Subcutaneous abdominal adipose tissue (tissue), 5 donors: ENCODE measurements around the gene MAGEA4.
A peak's percentile ranks its signal among the peaks of the same experiment; 100 is the strongest.

Source experiments
- H3K27ac ChIP-seq: one replicate; pipeline ENCODE4 v1.7.0; 2013; ENCODE audit warnings: low read depth, mild to moderate bottlenecking, inconsistent platforms, low read length, moderate library complexity
- H3K27me3 ChIP-seq, 5 donors: one replicate each; pipeline ENCODE4 v1.7.0; 2013; ENCODE audit warnings: low read length in 5 of 5, inconsistent platforms in 1 of 5; ENCODE audit not compliant: control insufficient read depth in 5 of 5, insufficient read depth in 4 of 5
- H3K36me3 ChIP-seq, 5 donors: one replicate each; pipeline ENCODE4 v1.7.0; 2013; ENCODE audit warnings: low read length in 5 of 5; ENCODE audit not compliant: control insufficient read depth in 5 of 5, insufficient read depth in 5 of 5
- H3K4me1 ChIP-seq, 5 donors: one replicate each; pipeline ENCODE4 v1.7.0; 2013; ENCODE audit warnings: low read length in 5 of 5, mild to moderate bottlenecking in 3 of 5, moderate library complexity in 1 of 5; ENCODE audit not compliant: control insufficient read depth in 5 of 5, insufficient read depth in 5 of 5
- H3K4me3 ChIP-seq, 5 donors: one replicate each; pipeline ENCODE4 v1.7.0; 2013; ENCODE audit warnings: low read length in 5 of 5, low read depth in 1 of 5
- H3K9ac ChIP-seq, 5 donors: one replicate each; pipeline ENCODE4 v1.7.0; 2013; ENCODE audit warnings: low read length in 5 of 5, mild to moderate bottlenecking in 4 of 5, moderate library complexity in 3 of 5
- H3K9me3 ChIP-seq, 5 donors: one replicate each; pipeline ENCODE4 v1.7.0; 2013; ENCODE audit warnings: low read length in 5 of 5; ENCODE audit not compliant: control insufficient read depth in 5 of 5
- donor health status: healthy.
- donor health status: healthy.
- donor health status: healthy.
- donor health status: healthy.
- donor health status: healthy.

MAGEA4 gene

GRCh38 chrX:151921866-151922265, 9.2 kb downstream of the MAGEA4 start:
- Histone ChIP-seq H3K9me3 (no peaks in the 10 kb centered on the region), H3K27me3 (peaks cover 0 to 2% (median 0%) of the 10 kb centered on the region in 5 donors)

GRCh38 chrX:151922692-151923091, 10.0 kb downstream of the MAGEA4 start:
- Histone ChIP-seq H3K27me3 (peaks cover 0 to 2% (median 0%) of the 10 kb centered on the region in 5 donors), H3K9ac (no peak overlapping the region), H3K9me3 (peaks cover 0 to under 1% (median 0%) of the 10 kb centered on the region in 5 donors), H3K4me1 (no peaks in the 10 kb centered on the region), H3K4me3 (no peak overlapping the region), H3K27ac (no peak overlapping the region), H3K36me3 (no peaks in the 10 kb centered on the region)

More at GRCh38 chrX:151921866-151922265, 9.2 kb downstream of the MAGEA4 start:
- no peaks in the 10 kb centered on the region for H3K36me3 ChIP-seq
- no peak overlapping the region for H3K27ac ChIP-seq
- no peak overlapping the region for H3K9ac ChIP-seq
- no peaks in the 10 kb centered on the region for H3K4me1 ChIP-seq
- no peak overlapping the region for H3K4me3 ChIP-seq

- no peak overlapping the region for H3K4me3 ChIP-seq
- H3K36me3 ChIP-seq: no peaks in the 10 kb centered on the region
- no peak overlapping the region for H3K27ac ChIP-seq
- H3K4me1 ChIP-seq: no peaks in the 10 kb centered on the region
- H3K9ac ChIP-seq: no peak overlapping the region
- peaks cover 0 to 2% (median 0%) of the 10 kb centered on the region in 5 donors for H3K27me3 ChIP-seq
- peaks cover 0 to 2% (median 0%) of the 10 kb centered on the region in 5 donors for H3K9me3 ChIP-seq
These were observed 11.0 kb downstream of the MAGEA4 start for GRCh38 chrX:151923648-151924047.

- no peak overlapping the region for H3K4me3 ChIP-seq
- H3K36me3 ChIP-seq: no peaks in the 10 kb centered on the region
- H3K9ac ChIP-seq: no peak overlapping the region
- peaks cover 0 to 3% (median 0%) of the 10 kb centered on the region in 5 donors for H3K9me3 ChIP-seq
- no peak overlapping the region for H3K27ac ChIP-seq
- H3K4me1 ChIP-seq: no peaks in the 10 kb centered on the region
- no peaks in the 10 kb centered on the region for H3K27me3 ChIP-seq
These were observed 16.4 kb downstream of the MAGEA4 start for GRCh38 chrX:151929126-151929525.

GRCh38 chrX:151935358-151935757, 22.7 kb downstream of the MAGEA4 start:
- H3K9ac ChIP-seq: no peak overlapping the region
- H3K27me3 ChIP-seq: no peaks in the 10 kb centered on the region
- no peaks in the 10 kb centered on the region for H3K36me3 ChIP-seq
- H3K4me3 ChIP-seq: no peak overlapping the region
- no peaks in the 10 kb centered on the region for H3K9me3 ChIP-seq
- no peaks in the 10 kb centered on the region for H3K4me1 ChIP-seq
- no peak overlapping the region for H3K27ac ChIP-seq

- no peaks in the 10 kb centered on the region for H3K9me3 ChIP-seq
- H3K4me1 ChIP-seq: no peaks in the 10 kb centered on the region
- peaks cover 0 to 2% (median 0%) of the 10 kb centered on the region in 5 donors for H3K27me3 ChIP-seq
- H3K36me3 ChIP-seq: no peaks in the 10 kb centered on the region
- H3K9ac ChIP-seq: no peak overlapping the region
- no peak overlapping the region for H3K27ac ChIP-seq
- no peak overlapping the region for H3K4me3 ChIP-seq
These were observed 25.5 kb downstream of the MAGEA4 start for GRCh38 chrX:151938172-151938571.

- H3K4me1 ChIP-seq: peaks cover 0 to 3% (median 0%) of the 10 kb centered on the region in 5 donors
- peaks cover 0 to 3% (median 0%) of the 10 kb centered on the region in 5 donors for H3K27me3 ChIP-seq
- H3K9me3 ChIP-seq: no peaks in the 10 kb centered on the region
- no peak overlapping the region for H3K27ac ChIP-seq
- no peak overlapping the region for H3K4me3 ChIP-seq
- H3K9ac ChIP-seq: no peak overlapping the region
- peaks cover 9 to 71% (median 62%) of the 10 kb centered on the region in 5 donors for H3K36me3 ChIP-seq
These were observed 42.0 kb downstream of the MAGEA4 start for GRCh38 chrX:151954730-151955129.

- H3K36me3 ChIP-seq: peaks cover 13 to 94% (median 85%) of the 10 kb centered on the region in 5 donors
These were observed 45.4 kb downstream of the MAGEA4 start for GRCh38 chrX:151958101-151958500.

GRCh38 chrX:151962034-151962433, 49.3 kb downstream of the MAGEA4 start:
- peaks cover 0 to 17% (median 6%) of the 10 kb centered on the region in 5 donors for H3K4me1 ChIP-seq
- H3K36me3 ChIP-seq: peaks cover 16 to 62% (median 52%) of the 10 kb centered on the region in 5 donors
- no peak overlapping the region for H3K9ac ChIP-seq
- no peak overlapping the region for H3K27ac ChIP-seq
- peaks cover 0 to under 1% (median 0%) of the 10 kb centered on the region in 5 donors for H3K27me3 ChIP-seq
- H3K4me3 ChIP-seq: no peak overlapping the region
- no peaks in the 10 kb centered on the region for H3K9me3 ChIP-seq

More at GRCh38 chrX:151958101-151958500, 45.4 kb downstream of the MAGEA4 start:
- Histone ChIP-seq H3K27me3 (peaks cover 0 to 3% (median 0%) of the 10 kb centered on the region in 5 donors), H3K4me3 (no peak overlapping the region), H3K9ac (no peak overlapping the region), H3K4me1 (peaks cover 0 to 3% (median 0%) of the 10 kb centered on the region in 5 donors), H3K27ac (no peak overlapping the region), H3K9me3 (no peaks in the 10 kb centered on the region)

GRCh38 chrX:151966236-151966635, 53.5 kb downstream of the MAGEA4 start:
- peak overlapping the region; percentile 17 for H3K27ac ChIP-seq
- H3K9me3 ChIP-seq: no peaks in the 10 kb centered on the region
- no peaks in the 10 kb centered on the region for H3K27me3 ChIP-seq
- no peak overlapping the region for H3K9ac ChIP-seq
- no peak overlapping the region for H3K4me3 ChIP-seq
- H3K36me3 ChIP-seq: peaks cover 8 to 49% (median 42%) of the 10 kb centered on the region in 5 donors
- peaks cover 5 to 44% (median 21%) of the 10 kb centered on the region in 5 donors for H3K4me1 ChIP-seq
